ENCODE measurements around the gene OCEL1.

- TF ChIP-seq CTCF (IDR thresholded peaks at IDR 0.05; ENCODE audit: poor library complexity, severe bottlenecking) = no peak
- TF ChIP-seq EP300 (conservative IDR thresholded peaks at IDR 0.05; ENCODE audit: poor library complexity, severe bottlenecking) = no peak
- TF ChIP-seq EZH2 (IDR thresholded peaks at IDR 0.05; ENCODE audit: borderline replicate concordance, insufficient read depth, low read length, poor library complexity, severe bottlenecking) = no peak
Observed at GRCh38 chr19:17237747-17238706, 12.0 kb downstream of the OCEL1 start.
